ENCODE data around the gene NPAS3.

Gene NPAS3

DNA sequence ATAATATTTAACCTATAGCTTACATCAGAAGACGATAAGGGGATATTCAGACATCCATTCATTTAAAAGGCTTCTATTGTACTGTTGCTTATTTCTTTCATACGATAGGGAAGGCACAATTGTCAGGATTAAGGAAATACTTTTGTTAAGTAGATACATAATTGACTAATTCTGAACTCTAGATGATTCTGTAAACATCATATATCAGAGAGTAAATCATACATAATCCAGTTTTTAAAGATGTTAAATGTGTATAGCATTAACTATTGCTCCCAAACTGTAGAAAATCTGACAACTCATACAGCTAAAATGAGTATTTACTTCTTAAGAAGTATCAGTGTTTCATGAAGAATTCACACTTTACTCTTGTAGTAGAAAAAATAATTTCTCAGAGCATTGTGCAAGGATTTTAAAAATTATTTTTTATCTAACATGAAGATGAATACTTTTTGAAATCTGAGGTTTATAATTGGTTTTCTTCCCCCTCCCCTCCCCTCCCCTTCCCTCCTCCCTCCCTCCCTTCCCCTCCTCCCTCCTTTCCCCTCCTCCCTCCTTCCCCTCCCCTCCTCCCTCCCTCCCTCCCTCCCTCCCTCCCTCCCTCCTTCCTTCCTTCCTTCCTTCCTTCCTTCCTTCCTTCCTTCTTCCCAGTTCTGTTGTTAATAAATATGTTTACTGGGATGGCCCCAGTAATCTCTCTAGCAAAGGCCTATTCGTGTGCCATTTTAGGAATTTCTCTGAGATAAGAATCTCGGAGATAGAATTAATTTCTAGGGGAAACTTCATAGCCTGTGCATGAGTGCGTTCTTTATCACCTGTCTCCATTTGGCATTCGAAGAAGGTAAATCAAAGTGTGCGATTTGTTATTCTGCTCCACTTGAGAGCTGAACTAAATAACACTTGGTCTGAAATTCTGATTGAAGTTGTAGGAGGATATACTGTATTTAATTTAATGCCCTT lies 2.3 kb downstream of the NPAS3 start:
- DNase-seq, result no peak

DNA sequence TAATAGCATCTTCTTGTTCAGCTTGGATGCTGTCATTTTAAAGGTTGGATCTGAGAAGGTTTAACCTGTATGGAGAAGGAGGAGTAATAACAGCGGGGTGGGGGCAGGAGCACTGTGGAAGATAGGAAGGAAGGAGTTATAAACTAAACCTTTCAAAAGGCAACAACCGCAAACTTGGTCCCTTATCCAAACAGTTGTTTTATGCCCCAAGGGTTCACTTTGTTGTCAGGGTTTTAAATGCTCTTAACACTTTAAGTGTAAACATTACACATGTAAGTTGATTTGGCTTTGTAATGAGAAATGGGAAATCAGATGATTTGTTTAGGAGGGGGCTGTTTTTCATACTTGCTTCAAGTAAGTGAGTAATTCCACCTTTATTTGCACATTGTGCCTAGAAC lies 3.0 kb downstream of the NPAS3 start:
- DNase-seq, result no peak

DNA sequence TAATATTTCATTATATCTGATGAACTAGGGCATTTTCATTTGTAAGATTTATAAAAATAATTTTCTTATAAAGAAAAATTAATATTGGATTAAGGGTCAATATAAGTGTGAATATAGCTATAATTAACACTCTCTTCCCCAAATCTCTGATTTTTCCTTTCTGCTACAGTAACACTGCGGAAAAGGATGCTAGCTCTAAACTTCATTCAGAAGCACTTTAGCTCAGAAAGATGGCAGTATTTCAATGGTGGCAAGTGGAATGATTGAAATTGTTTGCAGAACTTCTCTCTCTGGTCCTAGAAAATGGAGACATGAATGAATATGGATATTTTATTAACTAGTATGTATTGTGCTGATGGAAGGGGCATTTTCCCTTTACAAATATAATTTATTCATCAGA lies 8.4 kb downstream of the NPAS3 start:
- no peak for DNase-seq

DNA sequence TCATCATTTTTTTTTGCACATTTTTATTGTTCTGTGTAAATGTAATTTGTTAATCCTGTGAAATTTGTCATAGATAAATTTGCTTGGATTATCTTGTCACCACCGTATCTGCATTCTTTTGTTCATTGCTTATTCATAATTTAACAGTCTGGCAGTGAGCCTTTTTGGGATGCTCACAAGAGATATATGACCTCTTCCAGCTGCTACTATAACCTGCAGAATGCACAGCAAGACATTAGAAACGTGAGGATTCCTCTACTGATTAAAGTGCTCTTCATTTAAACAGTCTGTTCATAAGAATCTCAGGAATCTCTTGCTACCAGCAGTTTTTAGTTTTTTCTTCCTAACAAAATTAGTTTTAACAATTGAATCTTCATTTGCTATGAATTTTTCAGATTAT lies 9.1 kb downstream of the NPAS3 start:
- DNase-seq, result no peak

DNA sequence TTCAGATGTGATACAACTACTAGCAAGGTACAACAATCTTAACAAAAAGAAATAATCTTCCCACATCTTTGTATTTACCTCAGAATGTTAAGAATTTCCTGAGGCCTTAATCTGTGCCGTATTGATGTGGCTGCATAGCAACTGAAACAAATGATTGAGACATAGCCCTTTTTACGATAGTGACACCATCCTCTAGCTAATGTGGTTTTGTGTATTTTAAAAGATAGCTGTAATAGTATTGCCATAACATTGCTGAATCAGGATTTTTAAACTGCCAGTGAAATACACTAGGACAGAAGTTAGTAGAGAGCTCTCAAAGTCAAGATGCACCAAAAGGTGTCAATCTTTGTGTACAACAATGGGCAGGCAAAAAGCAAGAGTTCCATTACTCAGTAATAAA lies 11.9 kb downstream of the NPAS3 start:
- DNase-seq, result no peak

DNA sequence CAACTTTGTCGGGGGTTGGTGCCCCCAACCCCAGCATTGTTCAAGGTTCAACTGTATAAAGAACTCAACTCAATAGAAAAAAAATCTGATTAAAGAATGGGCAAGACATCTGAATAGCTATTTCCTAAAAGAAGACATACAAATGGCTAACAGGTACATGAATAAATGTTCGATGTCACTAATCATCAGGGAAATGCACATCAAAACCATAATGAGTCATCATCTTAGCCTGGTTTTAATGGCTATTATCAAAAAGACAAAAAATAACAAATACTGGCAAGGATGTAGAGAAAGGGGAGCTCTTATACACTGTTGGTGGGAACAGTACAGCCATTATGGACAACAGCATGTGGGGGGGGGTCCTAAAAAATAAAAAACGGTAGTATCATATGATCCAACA lies 28.7 kb downstream of the NPAS3 start:
- DNase-seq, result no peak

DNA sequence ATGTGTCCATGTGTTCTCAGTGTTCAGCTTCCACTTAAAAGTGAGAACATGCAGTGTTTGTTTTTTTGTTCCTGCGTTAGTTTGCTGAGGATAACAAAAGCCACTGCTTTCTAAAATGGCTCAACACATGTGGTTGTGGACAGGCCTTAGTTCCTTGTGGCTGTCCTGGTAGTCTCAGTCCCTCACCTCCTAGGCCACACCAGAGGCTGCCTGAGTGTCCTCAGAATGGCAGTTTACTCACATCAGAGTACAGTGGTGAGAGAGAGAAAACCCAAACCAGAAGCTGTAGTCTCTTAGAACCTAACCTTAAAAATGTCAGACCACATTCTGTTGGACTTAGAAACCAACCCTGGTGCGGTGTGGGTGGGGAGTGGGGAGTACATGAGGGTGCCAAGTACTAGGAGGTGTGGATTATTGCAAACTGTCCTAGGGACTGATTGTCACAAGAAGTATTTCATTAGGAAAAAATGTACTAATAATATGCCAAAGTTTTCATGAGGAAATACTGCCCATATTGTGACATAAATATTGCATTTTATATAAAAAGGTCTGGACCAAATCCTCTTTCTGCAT lies 30.4 kb downstream of the NPAS3 start:
- no peak for DNase-seq

DNA sequence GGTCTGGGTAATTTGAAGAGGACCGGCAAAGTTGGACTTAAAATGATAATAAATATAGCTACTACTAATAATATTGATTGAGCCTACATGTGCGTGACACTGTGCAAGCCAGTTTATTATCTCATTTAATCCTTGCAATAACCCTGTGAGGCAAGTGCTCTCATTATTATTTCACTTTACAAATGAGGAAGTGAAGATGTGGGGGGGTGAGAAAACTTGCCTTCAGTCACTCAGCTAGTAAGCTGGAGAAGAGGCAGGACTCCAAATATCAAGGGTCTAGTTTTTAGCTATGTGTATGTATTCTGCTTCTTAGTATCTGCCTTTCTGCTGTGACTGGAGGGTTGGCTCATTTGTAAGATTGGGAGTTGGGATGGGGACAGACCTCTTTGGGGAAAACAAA lies 39.2 kb downstream of the NPAS3 start:
- no peak for DNase-seq

DNA sequence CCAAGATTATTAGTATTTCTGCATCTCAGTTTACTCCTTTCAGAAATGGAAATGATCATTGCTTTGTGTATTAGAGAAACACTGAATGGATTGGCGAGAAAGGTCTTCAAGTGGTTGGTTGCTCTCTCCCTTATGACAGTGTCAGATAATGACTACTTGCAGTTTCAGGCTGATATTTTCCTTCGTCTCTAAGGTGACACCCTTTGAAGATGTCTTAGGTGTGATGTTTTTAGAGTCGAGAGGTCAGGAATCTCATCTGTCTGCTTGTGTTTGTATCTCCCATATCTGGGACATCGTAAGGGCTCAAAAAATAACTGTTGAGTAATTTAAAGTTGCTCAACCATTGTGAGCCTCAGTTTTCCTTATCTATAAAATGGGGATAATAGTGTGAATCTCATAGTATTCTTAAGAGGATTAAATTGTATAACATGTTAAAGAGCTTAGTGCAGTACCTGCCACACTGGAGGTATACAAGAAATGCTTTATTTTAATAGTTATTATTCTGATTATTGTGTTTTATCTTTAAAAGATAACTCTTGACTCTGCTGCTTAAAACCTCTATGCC lies 40.1 kb downstream of the NPAS3 start:
- DNase-seq, result no peak

DNA sequence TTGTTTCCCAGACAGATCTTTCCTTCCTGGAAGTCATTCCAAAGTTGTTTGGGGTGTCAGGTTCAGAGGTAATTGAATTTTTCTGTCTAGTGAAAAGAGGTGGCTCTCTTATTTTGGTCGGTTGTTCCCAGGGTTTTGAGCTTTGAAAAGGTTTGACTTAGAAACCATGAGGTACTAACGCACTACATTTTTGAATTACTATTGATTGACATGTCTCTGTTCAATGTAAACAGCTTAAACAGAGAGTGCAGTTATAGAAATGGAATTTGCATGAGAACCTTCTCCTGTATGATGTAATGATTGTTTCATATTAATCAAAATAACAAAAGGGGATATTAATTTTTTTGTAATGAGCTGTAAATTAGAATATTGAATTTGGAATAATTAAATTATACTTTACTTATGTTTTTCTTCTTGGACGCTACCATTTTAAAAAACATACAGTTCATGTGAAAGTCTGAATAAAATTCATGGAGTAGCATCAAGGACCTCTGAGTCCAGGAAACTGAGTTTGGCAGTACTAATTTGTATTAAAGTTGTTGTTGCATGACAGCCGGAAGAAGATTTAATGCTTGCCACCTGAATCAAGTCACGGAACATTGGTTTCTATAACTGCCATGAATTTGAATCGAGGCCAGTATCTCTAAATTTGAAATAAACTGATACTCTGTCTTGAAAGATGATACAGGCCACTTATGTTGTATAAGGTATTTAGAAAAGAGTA lies 41.7 kb downstream of the NPAS3 start:
- DNase-seq, result no peak

DNA sequence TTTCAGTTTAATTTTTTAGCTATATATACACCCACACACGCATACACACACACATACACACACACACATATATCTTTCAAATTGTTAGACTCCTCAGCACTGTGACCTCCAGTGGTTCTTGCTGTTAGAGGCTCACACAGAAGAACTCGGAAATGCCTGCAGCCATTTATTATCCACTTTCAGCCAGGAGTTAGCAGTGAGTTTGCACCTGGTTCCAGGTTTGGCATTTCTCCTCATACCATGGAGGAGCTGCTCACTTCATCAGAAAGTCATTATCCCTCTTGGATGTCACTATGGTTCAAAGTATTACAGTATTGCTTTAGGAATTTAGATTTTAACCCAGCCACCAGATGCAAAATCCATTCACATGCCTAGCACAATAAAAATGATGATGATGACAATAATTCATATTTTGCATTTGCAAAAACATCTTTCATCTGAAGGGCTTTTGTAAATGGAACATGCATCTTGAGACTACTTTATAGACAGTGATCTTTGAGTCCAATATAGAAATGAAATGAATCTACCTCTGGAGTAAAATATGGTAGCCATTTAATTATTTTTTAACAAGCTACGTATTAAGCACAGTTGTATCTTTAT lies 42.3 kb downstream of the NPAS3 start:
- no peak for DNase-seq

DNA sequence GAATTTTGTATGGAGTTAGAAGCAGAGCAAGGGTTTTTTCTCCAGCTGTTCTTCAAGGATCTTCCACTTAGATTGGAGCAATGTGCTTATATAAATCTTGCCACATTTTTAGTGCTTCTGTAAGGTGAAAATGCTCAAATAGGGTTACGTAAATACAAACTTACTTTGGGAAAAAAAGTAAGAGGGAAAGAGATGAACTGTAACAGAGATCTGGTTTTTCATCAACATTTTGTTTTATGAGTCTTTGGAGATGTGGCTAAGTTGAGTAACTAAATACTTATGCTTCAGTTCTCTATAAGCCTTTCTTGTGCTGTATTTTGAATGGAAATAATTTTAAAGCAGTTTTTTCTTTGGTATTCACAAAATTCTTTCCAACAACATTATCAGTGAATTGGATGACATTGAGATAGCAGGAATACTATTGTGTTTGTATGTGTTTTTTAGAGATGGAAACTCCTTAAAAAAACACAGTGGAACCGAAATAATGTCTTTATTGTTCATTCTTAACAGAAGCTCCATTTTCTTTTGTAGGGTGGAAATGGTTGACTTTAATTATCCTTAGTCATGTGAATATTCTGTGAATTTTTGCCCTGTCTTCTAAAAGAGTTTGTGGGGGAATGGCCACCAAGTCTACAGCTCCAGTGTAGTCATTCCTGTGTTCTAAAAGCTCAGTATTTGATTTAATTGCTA lies 45.7 kb downstream of the NPAS3 start:
- DNase-seq, result no peak

DNA sequence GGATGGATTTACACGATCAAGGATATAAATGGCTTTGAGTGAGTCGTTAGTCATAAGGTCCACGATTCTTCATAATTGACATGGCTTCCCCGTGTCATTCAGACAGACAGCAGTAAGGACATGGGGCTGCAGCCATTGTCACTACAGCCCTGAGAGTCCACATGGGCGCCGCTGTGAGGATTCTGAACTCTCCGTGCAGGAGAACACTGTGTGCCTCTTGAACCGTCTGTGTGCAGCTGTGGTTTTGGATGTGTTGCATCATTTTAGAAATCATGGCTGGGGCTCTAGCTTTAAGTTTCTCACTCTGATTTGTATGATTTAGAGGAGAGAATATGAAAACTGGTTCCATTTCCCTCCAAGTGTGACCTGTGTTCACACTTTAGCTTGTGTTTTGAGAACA lies 47.2 kb downstream of the NPAS3 start:
- DNase-seq, result peak; percentile 21

DNA sequence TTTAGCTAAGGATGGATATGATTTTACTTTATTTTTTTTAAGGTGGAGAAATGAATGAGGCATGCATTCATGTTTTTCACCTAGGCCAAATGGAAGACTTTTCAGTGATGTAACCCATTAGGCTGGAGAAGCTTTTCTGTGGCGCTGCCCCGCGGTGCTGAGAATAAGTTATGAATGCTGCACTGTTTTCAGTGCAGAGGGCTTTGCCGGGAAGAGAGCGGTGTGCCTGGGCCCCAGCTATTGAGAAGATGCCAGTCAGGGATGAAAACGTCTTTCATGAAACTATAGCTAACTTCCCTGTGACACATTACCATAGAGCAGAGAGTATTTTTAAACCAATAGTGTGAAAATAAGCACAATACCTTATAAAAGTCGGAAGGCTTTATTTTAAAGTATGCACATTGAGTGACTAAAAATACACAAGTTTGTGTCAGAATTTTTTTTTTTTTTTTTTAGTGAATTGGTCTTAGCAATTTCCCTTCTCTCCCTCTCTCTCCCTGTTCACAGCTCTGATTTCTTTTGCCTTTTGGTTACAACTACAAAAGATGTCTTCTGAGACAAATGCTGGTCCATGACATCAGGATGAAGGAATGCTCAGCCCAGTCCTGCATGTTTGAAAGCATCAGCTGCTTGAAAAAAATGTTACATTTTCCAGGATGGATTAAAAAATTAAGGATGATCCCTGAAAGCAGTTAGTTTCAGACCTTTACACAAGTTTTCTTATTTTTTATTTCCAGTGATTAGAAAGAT lies 48.3 kb downstream of the NPAS3 start:
- peak; percentile 56 for DNase-seq

DNA sequence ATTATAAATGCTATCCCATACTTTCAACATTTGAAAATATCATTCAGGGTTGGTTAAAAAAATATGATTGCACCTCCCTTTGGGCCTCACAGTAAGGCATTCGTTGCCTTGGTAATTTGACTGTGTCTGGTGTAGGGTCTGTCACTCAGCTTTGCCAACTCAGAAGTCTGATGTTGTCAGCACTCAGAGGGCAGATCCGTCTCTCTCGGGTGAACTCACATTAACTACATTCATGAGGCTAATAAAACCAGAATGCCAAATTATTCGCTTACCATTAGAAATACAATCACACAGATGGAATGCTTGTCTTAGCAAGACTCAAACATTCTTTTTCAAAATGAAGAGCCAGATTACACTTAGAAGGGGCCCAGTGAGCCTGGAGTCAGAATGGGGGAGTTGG lies 53.0 kb downstream of the NPAS3 start:
- no peak for DNase-seq

DNA sequence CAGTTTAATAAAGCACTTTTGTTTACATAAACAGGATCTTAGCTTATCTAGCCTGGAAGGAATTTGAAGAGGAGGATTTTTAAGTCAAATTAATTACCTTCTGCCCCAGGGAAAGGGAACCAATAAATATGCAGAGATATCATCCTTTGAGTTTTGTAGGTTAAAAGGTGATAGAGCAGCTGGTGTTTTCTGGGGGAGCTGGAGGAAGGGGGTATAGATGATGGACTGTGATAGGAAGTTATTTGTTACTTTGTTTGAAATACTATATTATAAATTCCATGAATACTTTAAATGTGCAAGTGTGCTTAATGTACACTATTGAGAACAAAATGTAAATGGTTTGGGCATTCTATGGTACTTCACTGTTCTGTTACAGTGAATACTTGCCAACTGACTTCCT lies 55.2 kb downstream of the NPAS3 start:
- no peak for DNase-seq

DNA sequence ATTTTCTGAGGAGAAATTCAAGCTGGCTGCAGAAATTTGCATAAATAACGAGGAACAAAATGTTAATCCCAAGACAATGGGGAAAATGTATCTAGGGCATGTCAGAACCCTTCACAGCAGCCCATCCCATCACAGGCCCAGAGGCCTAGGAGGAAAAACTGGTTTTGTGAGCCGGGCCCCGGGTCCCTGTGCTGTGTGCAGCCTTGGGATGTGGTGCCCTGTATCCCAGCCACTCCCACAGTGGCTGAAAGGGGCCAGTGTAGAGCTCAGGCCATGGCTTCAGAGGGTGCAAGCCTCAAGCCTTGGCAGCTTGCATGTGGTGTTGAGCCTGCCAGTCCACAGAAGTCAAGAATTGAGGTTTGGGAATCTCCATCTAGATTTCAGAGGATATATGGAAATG lies 57.7 kb downstream of the NPAS3 start:
- no peak for DNase-seq

DNA sequence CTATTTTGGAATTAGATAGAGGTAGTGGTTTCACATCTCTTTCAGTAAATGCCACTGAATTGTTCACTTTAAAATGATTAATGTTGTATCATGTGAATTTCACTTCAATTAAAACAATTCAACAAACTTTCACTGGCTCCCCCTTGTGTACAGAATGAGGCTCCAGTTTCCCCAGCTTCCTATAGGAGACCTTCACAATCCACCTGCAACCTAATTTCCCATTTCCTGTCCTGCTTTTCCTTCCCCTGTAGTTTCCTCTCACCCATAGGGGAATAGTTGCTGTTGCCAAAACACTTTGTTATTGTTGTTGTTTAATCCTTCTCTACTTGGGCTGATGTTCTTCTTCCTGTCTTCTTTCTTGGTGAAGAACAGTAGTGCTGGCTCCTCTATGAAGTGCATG lies 59.8 kb downstream of the NPAS3 start:
- no peak for DNase-seq

DNA sequence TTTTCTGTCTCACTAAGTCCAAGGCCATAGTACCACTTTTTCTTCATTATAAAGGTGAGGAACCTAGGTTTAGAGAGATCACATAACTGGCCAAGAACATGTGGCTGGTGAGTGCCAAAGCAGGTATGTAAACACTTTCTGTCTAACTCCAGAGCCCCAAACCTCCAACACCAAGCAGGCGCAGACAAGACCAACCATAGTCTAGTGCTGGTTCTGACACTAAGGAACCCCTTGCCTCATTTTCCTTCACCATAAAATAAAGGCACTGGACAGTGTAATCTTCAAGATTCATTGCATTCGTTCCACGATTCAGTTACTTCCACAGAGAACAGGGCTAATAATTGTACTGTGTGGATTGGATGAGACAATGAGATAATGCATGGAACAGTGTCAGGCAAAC lies 71.0 kb downstream of the NPAS3 start:
- no peak for DNase-seq

DNA sequence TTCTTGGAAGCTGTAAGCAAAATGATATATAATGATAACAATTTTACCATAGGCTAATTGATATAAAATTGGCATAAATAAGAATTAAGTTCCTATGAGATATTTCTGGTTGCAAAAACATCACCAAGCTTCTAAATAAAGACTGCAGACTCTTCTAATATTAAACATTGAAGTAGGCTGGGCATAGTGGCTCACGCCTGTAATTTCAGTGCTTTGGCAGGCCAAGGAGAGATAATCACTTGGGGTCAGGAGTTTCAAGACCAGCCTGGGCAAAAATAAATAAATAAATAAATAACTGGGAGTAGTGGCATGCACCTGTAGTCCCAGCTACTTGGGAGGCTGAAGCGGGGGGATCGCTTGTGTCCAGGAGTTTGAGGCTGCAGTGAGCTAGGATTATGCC lies 71.8 kb downstream of the NPAS3 start:
- DNase-seq, result no peak

DNA sequence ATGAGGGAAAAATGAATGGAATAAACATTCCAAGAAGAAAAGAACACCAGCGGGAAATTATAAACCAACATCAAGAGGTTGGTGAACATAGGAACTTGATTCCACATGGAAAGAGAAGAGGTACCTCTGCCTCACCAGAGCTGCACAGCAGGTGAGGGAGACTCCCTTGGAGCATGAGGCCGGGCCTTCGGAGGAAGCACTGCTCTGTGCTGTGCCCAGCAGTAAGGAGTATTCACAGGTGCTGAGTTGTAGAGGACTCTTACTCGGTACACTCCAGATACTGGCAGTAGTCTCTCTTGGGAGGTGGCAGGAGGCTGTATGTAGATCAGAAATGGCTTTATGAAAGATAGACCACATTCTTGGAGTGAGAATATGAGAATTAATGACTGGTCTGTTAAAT lies 76.0 kb downstream of the NPAS3 start:
- DNase-seq, result no peak

DNA sequence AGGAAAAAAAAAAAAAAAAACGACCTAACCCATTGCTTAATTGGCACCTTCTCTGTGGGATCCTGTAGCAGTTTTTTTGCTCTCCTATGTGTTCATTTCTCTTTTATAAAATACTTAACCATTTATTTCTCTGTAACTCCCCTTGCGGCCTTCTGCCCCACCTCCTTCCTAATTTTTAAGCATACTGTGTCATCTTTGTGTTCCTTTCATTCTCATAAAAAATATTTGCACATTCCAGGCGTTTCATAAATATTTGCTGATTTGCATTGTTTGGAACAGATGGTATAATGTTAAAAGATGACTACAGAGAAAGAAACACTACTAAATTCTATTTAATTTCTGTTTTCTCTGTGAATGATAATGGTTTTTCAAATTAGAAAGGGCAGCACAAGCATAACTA lies 77.9 kb downstream of the NPAS3 start:
- DNase-seq, result no peak
